K562 (cell line): ENCODE measurements around the gene BCKDK. TPM values are rescaled to one million over a fixed set of nuclear protein-coding genes. Genes with fewer than 3 reads are reported as not detected.
A peak's percentile ranks its signal among the peaks of the same experiment; 100 is the strongest.

Source experiments
- CEBPG ChIP-seq, 3 experiments: fragments of 200-800 bp in 1 of 3; sonication (Bioruptor generic) in 1 of 3; sonication (generic) in 1 of 3; formaldehyde crosslinking in 1 of 3; IDR thresholded peaks in 2 of 3; conservative IDR thresholded peaks in 1 of 3; 2 replicates each; pipeline versions ENCODE4 v1.6.1 to v1.8.0; 2016 to 2022; ENCODE audit warnings: missing compliant biosample characterization in 2 of 3, missing genetic modification characterization in 2 of 3, mild to moderate bottlenecking in 1 of 3, missing genetic modification reagents in 1 of 3
- CHD4 ChIP-seq: fragments of 200-600 bp; sonication (generic); IDR thresholded peaks from 3 replicates; pipeline ENCODE4 v1.6.1; 2012; ENCODE audit warnings: low read depth, mild to moderate bottlenecking, mixed read lengths, low read length, inconsistent platforms; ENCODE audit not compliant: insufficient read depth, insufficient replicate concordance, poor library complexity, severe bottlenecking
- DPF2 ChIP-seq: fragments of 450-650 bp; IDR thresholded peaks from 2 replicates; pipeline ENCODE4 v1.6.1; 2016
- ELF2 ChIP-seq: fragments of 250-450 bp; sonication (Bioruptor Pico); IDR thresholded peaks from 2 replicates; pipeline ENCODE4 v1.5.0; 2021; ENCODE audit warnings: mild to moderate bottlenecking
- ELK3 ChIP-seq: fragments of 450-650 bp; formaldehyde crosslinking; IDR thresholded peaks from 2 replicates; pipeline ENCODE4 v1.4.0; 2020; ENCODE audit warnings: mild to moderate bottlenecking
- MED1 ChIP-seq: sonication (generic); formaldehyde crosslinking; IDR thresholded peaks from 2 replicates; pipeline ENCODE4 v1.8.1; 2023; ENCODE audit warnings: missing genetic modification reagents, borderline replicate concordance
- MXI1 ChIP-seq: IDR thresholded peaks from 2 replicates; pipeline ENCODE4 v1.6.1; 2011; ENCODE audit warnings: low read depth, mild to moderate bottlenecking, improper control_type of control experiment, low read length
- NR2C1 ChIP-seq, 2 experiments: fragments of 450-650 bp; IDR thresholded peaks; 2 replicates each; pipeline ENCODE4 v1.6.1; 2017; ENCODE audit warnings: mild to moderate bottlenecking in 2 of 2, antibody characterized with exemption in 1 of 2, inconsistent platforms in 1 of 2, missing compliant biosample characterization in 1 of 2, missing genetic modification characterization in 1 of 2
- PCBP1 ChIP-seq: fragments of 200-400 bp; formaldehyde crosslinking; IDR thresholded peaks from 2 replicates; pipeline ENCODE4 v1.6.1; 2018; ENCODE audit warnings: mild to moderate bottlenecking, low read depth, low read length; ENCODE audit not compliant: poor library complexity, severe bottlenecking
- TCF3 ChIP-seq: sonication (generic); formaldehyde crosslinking; IDR thresholded peaks from 2 replicates; pipeline ENCODE4 v1.4.0; 2020; ENCODE audit warnings: mild to moderate bottlenecking, missing genetic modification reagents
- TRIM28 ChIP-seq: fragments of 450-650 bp; IDR thresholded peaks from 2 replicates; pipeline ENCODE4 v1.6.1; 2017
- ZBTB7A ChIP-seq: IDR thresholded peaks from 2 replicates; pipeline ENCODE4 v1.6.1; 2011; ENCODE audit warnings: low read depth, mild to moderate bottlenecking, low read length, moderate library complexity, borderline replicate concordance; ENCODE audit not compliant: control insufficient read depth
- ZNF583 ChIP-seq: fragments of 250-450 bp; sonication (Bioruptor Pico); IDR thresholded peaks from 2 replicates; pipeline ENCODE4 v1.4.0; 2020
- ZNF655 ChIP-seq: fragments of 250-450 bp; sonication (Bioruptor Pico); IDR thresholded peaks from 2 replicates; pipeline ENCODE4 v1.5.0; 2021
- polyA plus RNA-seq, 8 experiments: library from polyadenylated mRNA; depleted of rRNA in 4 of 8; stranded (reverse) in 5 of 8; unstranded in 3 of 8; fragments of >200 nt; fragmentation: Nextera tagmentation in 2 of 8; fragmentation: Illumina TruSeq in 1 of 8; extraction: Ambion mirVana in 2 of 8; extraction: Trizol in 1 of 8; gene quantifications; 2 replicates each; pipeline versions ENCODE4 v1.2.1 to v1.2.3, GENCODE V29; 2011 to 2014; ENCODE audit warnings: inconsistent platforms in 1 of 8, missing spikeins in 1 of 8
- total RNA-seq, 7 experiments: library from RNA; depleted of rRNA in 6 of 7; stranded (reverse); fragments of >200 nt in 6 of 7; fragmentation: Illumina TruSeq in 2 of 7; extraction: Trizol in 2 of 7; gene quantifications; 2 replicates each; pipeline versions ENCODE4 v1.2.1 to v1.2.3, GENCODE V29; 2011 to 2021; ENCODE audit warnings: low replicate concordance in 1 of 7
- TF ChIP-seq, protein P1 (sequence below): sonication (generic); formaldehyde crosslinking; IDR thresholded peaks from 2 replicates; pipeline ENCODE4 v1.8.0; 2022; ENCODE audit warnings: mild to moderate bottlenecking, low read depth, missing genetic modification reagents
- TF ChIP-seq, protein P2 (sequence below): sonication (generic); formaldehyde crosslinking; IDR thresholded peaks from 2 replicates; pipeline ENCODE4 v1.8.0; 2022; ENCODE audit warnings: missing genetic modification reagents, mild to moderate bottlenecking, moderate library complexity, borderline replicate concordance
- TF ChIP-seq, protein P3 (sequence below): fragments of 450-650 bp; IDR thresholded peaks from 2 replicates; pipeline ENCODE4 v1.6.1; 2017; ENCODE audit warnings: antibody characterized with exemption, mild to moderate bottlenecking

BCKDK gene
- total and polyA plus RNA-seq, 9 of the 15 experiments (the other 6 are each of a cell fraction or from before 2014, with no cell fraction given) = 0.58 to 34.8 (median 13.1) TPM

- TF ChIP-seq ELK3 (CRISPR knock-in tag) (no peak), MED1 (no peak), NR2C1 (IDR thresholded peaks at IDR 0.05) (no peak), NR2C1 (tag; IDR thresholded peaks at IDR 0.05) (0 out of 2 replicates have a peak, but pooled peaks have one; percentile 36), DPF2 (0 out of 2 replicates have a peak, but pooled peaks have one; percentile 51), ELF2 (CRISPR knock-in tag) (no peak), TRIM28 (no peak), PCBP1 (no peak), ZNF583 (CRISPR knock-in tag) (no peak), MXI1 (no peak), CEBPG (CRISPR knock-in tag; IDR thresholded peaks at IDR 0.05) (no peak), CEBPG (tag; conservative IDR thresholded peaks at IDR 0.05 in 1 of 2, IDR thresholded peaks at IDR 0.05 in 1 of 2) (no peak), CHD4 (no peak), ZBTB7A (peak; percentile 68; the same call in 1 of the 2 replicates), TCF3 (CRISPR knock-in tag) (peak; percentile 83), ZNF655 (CRISPR knock-in tag) (no peak)
- TF ChIP-seq, protein P1, sequence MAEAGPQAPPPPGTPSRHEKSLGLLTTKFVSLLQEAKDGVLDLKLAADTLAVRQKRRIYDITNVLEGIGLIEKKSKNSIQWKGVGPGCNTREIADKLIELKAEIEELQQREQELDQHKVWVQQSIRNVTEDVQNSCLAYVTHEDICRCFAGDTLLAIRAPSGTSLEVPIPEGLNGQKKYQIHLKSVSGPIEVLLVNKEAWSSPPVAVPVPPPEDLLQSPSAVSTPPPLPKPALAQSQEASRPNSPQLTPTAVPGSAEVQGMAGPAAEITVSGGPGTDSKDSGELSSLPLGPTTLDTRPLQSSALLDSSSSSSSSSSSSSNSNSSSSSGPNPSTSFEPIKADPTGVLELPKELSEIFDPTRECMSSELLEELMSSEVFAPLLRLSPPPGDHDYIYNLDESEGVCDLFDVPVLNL (CRISPR knock-in tag) = no peak
- TF ChIP-seq, protein P2, sequence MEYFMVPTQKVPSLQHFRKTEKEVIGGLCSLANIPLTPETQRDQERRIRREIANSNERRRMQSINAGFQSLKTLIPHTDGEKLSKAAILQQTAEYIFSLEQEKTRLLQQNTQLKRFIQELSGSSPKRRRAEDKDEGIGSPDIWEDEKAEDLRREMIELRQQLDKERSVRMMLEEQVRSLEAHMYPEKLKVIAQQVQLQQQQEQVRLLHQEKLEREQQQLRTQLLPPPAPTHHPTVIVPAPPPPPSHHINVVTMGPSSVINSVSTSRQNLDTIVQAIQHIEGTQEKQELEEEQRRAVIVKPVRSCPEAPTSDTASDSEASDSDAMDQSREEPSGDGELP (CRISPR knock-in tag) = peak; percentile 51; the same call in 1 of the 2 replicates
- TF ChIP-seq, protein P3, sequence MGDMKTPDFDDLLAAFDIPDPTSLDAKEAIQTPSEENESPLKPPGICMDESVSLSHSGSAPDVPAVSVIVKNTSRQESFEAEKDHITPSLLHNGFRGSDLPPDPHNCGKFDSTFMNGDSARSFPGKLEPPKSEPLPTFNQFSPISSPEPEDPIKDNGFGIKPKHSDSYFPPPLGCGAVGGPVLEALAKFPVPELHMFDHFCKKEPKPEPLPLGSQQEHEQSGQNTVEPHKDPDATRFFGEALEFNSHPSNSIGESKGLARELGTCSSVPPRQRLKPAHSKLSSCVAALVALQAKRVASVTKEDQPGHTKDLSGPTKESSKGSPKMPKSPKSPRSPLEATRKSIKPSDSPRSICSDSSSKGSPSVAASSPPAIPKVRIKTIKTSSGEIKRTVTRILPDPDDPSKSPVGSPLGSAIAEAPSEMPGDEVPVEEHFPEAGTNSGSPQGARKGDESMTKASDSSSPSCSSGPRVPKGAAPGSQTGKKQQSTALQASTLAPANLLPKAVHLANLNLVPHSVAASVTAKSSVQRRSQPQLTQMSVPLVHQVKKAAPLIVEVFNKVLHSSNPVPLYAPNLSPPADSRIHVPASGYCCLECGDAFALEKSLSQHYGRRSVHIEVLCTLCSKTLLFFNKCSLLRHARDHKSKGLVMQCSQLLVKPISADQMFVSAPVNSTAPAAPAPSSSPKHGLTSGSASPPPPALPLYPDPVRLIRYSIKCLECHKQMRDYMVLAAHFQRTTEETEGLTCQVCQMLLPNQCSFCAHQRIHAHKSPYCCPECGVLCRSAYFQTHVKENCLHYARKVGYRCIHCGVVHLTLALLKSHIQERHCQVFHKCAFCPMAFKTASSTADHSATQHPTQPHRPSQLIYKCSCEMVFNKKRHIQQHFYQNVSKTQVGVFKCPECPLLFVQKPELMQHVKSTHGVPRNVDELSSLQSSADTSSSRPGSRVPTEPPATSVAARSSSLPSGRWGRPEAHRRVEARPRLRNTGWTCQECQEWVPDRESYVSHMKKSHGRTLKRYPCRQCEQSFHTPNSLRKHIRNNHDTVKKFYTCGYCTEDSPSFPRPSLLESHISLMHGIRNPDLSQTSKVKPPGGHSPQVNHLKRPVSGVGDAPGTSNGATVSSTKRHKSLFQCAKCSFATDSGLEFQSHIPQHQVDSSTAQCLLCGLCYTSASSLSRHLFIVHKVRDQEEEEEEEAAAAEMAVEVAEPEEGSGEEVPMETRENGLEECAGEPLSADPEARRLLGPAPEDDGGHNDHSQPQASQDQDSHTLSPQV = peak; percentile 85
Measured at GRCh38 chr16:31128711-31129567, 20.8 kb downstream of the BCKDK start (continued).
